GM19463 (cell line): ENCODE data around the gene FAM24B.
A peak's percentile ranks its signal among the peaks of the same experiment; 100 is the strongest.
"Not testable (repeated sequence)": the region's sequence is repeated elsewhere in the genome, so short reads cannot be mapped to it uniquely, and the experiment has no call there.

Experiments
- ATAC-seq: cut with Tn5 transposase; IDR thresholded peaks from one replicate; pipeline ENCODE4 v1.9.1; 2021; ENCODE audit warnings: mild to moderate bottlenecking, moderate library complexity; ENCODE audit not compliant: unreplicated experiment

FAM24B gene, protein sequence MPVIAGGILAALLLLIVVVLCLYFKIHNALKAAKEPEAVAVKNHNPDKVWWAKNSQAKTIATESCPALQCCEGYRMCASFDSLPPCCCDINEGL

DNA sequence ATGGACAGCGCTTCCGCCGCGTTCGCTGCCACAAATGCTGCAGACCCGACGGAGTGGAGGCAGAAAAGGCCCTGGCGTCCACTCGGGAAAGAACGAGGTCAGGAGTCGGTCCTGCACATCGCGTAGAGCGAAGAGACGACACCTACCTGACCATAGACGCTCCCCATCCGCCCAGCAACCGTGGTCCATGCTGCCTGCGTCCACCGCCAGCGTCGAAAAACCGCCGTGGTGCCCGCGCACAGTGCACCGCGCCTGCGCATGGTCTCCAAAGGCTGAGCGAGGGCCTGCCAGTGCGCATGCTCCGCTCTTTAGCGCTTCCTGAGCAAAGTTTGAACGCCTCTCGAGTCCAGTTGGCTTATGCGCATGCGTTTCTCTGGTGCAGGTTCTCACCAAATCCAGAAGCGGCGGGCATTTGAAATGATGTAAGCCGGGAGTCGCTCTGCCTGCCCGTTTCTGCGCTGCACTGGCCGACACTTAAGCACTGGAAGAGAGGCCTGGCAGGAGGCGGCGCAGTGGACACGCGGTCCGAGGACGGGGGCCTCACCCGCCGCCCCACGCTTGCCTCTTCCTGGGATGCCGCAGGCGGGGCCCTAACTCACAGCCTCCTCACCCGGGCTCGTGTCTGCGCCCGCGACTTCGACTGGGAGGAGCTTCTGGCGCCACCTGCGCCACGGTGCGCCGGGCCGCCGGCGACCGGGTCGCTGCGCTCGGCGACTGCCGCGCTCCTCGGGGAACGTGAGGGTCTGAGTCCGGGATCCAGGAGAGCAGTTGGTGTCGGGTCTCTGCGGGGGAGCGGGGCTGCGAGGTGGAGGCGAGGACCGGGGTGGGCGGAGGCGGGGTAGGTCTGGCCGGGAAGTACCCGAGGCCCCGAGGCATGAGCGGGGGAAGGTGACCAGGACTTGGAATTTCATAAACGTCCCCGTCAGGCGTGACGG is at the start of gene FAM24B:
TSS of gene FAM24B (minus strand) at position 243 of the 935 bp plus-strand sequence. CDS start 29,066 bp downstream, outside the sequence.
- peak; percentile 74 for ATAC-seq

DNA sequence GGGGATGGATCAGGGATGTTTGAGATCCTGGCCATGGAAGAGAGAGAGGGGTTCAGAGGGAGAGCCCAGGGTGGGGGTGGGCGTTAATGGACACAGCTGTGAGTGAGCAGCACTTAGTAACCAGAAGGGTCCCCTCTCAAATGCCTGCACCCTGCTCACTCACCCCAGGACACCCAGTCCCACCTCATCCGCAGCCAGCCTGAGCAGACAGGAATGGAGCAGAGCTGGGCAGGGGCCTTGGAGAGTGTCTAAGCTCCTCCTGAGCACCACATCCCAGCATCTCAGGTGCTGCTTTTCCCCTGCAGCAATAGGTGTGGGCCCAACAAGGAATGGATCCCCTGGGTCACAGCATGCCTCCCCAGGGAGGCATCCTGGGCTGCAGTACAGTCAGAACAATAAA is 36.3 kb upstream of the FAM24B start:
- ATAC-seq: no peak

DNA sequence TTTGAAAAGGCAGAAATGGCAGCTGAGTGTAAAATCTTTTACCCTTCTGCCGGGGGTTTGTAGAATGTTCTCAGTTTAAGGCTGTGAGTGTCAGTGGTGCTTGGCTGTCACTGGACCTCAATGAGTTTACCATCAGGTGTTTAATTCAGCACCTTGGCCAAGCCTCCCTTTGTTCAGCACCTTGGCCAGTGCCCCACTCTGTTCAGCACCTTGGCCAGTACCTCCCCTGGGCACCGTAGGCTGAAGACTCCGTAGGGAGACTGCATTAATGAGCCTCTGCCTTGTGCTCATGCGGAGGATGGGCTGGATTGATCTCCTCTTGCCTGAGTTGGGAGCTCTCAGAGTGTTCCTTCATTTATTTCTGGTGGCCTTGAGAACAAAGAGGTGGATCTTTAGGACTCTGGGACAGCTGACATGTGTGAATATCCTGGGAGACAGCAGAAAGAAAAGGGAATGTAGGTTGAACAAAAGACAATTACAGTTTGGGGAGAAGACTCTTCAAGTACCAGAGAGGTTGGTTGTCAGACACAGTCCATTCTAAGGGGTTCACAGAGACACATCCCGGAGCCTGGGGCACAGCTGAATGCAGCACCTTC is 32.6 kb upstream of the FAM24B start:
- no peak for ATAC-seq

DNA sequence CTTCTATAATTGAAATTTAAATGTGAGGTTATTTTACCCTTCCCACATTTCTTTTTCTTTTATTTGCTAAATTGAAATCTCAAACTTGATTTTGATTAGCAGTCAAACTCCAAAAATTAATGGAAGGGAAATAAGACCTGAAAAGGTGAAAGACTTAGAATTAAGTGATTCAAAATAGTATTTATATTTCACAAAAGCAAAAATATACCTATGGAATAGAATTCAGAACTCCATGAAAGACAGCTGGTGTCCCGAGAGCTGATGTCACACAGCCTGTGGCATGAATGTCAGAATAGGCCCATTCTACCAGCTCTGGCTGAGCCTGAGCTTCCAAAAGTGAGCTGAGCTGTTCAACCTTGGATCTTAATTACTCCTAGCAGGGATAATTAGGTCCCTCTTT is 30.9 kb upstream of the FAM24B start, which contains the start of gene FAM24A:
TSS of gene FAM24A (plus strand) at position 301 of the 400 bp plus-strand sequence. CDS start 1,025 bp downstream, outside the sequence.
- ATAC-seq: no peak

DNA sequence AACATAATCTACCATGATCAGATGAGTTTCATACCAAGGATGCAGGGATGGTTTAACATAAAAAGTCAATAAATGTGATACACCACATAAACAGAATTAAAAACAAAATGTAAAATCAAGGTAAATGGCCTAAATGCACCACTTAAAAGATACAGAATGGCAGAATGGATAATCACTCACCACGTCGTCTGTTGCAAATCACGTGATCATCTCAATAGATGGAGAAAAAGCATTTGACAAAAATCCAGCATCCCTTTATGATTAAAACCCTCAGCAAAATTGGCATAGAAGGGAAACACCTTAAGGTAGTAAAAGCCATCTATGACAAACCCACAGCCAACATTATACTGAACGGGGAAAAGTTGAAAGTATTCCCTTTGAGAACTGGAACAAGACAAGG is 24.5 kb upstream of the FAM24B start:
- ATAC-seq: not testable (repeated sequence)

DNA sequence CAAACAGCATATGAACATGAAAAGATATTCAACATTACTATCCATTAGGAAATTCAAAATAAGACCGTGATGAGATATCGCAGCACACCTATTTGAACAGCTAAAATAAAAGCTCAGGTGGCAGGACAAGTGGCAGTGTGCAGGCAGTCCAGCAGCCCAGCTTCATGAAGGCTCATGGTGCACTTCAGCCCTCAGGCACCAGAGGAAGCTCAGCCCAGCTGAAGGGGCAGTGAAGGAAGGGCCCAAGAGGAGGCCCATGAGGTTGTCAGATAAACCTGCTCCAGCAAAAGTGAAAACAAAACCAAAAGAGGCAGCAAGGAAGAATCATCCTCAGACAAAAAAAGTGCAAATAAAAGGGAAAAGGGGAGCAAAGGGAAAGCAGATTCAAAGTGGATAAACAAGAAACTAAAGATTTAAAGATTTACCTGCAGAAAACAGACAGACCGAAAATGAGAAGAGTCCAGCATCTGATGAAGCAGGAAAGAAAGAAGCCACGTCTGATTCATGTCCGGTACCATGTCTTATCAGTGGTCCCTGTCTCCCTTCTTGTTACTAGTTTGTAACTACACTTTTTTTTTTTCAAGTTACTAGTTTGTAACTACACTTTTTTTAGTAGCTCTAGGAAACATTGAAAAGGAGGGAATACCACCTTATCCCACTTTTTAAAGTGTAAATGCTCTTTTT is 15.0 kb upstream of the FAM24B start:
- ATAC-seq: no peak

DNA sequence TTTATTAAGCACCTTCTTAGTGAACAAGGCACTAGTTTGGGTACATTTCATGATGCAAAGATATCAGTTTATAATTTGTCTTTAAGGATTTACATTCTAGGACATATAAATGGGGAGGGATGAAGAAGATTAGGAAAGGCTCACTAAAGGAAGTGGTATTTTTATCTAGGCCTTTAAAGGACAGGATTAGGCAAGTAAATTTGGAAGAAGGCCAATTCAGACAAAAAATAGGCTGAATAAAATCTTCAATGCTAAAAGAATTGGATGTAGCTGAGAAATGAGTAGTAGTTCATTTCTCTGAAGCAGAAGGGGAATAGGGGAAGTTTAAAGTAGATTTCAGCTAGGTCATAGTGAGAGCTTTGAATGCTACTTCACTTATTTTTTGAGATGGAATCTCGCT is 4.8 kb upstream of the FAM24B start:
- no peak for ATAC-seq

DNA sequence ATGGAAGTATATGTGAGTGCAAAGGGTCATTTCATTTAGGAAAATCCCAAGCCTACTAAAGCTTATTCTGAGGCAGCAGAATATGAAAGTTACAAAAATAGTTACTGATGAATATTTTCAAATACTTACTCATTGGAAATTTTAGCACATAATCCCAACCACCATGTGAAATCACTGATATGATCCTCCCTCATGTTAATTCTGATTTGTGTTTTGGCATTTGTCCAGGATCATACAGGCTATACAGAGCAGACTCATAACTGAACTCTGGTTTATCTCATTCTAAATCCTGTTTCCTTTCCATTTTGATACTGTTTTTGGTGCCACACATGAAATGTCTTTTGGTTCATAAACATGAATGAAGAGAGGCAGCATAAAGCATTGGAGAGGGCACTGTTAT is 3.4 kb upstream of the FAM24B start:
- no peak for ATAC-seq

DNA sequence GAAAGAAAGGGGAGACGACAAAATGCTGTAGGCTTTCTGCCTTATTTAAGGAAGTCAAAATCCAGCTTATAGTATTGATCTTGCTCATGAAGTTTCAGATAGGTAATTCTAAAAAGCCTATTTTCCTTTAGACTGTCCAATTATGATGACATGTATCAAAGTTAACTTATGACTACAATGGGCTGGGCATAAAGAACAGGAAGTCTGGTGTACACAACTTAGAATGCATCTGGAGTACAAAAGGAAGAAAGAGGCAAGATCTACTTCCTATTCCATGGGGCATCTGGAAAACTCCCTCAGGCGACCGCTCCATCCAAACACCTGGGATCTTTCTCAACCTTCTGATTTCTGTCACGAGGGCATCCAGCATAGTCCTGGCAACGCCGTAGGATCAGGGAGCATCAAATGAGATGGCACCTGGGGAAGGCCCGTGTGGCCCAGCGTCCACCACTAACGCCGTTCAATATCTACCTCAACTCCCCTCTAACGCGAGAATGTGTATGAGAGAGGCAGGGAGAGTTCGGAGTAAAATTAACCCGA is 512 bp downstream of the FAM24B start:
- peak; percentile 14 for ATAC-seq

DNA sequence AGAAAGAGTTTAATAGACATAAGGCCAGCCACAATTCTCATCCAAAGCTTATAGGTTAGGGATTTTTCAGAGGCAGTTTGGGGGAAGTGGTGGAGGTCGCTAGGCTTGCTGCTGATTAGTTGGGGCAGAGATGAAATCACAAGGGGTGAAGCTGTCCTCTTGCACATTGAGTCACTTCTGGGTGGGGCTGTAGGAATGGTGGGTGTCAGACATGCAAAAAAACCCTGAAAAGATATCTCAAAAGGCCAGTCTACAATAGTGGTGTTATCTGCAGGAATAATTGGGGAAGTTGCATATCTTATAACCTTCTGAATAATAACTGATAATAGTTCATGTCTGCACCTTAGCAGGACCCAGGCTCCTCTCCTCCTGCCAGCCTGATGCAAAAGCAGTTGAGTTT is 2.1 kb downstream of the FAM24B start:
- no peak for ATAC-seq

DNA sequence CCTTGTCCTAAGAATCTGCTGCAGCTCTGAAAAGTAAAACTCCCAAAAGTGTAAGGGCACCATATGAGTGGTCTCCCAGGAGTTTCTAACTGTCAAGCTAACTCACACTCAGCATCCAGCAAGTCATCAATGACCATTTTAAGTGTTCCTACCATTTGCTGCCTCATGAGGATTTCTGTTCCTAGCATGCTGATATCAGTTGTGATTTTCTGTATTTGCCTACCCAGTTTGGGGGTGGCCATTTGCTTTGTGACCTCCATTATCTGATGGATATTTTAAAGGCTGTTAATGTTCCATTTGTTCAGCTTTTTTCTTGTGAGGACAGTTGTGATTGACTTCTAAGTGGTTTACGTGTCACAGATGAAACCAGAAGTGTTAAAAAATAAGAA is 2.9 kb downstream of the FAM24B start:
- no peak for ATAC-seq

DNA sequence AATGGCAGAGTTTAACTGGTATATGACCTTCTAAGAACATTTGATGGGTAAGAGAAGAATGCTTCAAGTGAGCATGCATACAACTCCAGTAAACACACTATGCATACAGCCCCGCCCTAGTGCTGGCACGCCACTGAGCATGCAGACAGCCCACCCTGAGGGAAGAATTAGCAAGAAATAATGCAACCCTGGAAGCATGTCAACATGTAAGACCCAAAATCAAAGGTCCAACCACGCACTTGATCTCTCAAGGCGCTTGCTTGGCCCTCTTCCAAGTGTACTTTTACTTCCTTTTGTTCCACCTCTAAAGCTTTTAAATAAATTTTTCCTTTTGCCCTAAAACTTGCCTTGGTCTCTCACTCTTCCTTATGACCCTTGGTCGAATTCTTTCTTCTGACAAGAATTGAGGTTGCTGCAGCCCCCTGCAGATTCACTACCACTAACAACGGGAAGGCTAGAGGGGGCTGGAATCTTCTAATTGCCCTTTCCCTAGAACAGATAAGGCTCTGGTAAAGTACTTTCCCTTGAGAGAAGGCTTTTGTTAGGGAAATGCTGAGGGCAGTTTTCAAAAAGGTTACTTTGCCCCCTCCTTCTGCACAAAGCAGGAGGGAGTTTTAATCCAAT is 3.4 kb downstream of the FAM24B start:
- ATAC-seq: no peak

DNA sequence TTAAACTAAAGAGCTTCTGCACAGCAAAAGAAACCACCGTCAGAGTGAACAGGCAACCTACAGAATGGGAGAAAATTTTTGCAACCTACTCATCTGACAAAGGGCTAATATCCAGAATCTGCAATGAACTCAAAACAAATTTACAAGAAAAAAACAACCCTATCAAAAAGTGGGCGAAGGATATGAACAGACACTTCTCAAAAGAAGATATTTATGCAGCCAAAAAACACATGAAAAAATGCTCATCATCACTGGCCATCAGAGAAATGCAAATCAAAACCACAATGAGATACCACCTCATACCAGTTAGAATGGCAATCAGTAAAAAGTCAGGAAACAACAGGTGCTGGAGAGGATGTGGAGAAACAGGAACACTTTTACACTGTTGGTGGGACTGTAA is 7.4 kb downstream of the FAM24B start:
- ATAC-seq: not testable (repeated sequence)

DNA sequence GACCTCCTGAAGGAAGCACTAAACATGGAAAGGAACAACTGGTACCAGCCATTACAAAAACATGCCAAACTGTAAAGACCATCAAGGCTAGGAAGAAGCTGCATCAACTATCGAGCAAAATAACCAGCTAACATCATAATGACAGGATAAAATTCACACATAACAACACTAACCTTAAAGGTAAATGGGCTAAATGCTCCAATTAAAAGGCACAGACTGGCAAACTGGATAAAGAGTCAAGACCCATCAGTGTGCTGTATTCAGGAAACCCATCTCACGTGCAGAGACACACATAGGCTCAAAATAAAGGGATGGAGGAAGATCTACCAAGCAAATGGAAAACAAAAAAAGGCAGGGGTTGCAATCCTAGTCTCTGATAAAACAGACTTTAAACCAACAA is 10.6 kb downstream of the FAM24B start:
- ATAC-seq: not testable (repeated sequence)

DNA sequence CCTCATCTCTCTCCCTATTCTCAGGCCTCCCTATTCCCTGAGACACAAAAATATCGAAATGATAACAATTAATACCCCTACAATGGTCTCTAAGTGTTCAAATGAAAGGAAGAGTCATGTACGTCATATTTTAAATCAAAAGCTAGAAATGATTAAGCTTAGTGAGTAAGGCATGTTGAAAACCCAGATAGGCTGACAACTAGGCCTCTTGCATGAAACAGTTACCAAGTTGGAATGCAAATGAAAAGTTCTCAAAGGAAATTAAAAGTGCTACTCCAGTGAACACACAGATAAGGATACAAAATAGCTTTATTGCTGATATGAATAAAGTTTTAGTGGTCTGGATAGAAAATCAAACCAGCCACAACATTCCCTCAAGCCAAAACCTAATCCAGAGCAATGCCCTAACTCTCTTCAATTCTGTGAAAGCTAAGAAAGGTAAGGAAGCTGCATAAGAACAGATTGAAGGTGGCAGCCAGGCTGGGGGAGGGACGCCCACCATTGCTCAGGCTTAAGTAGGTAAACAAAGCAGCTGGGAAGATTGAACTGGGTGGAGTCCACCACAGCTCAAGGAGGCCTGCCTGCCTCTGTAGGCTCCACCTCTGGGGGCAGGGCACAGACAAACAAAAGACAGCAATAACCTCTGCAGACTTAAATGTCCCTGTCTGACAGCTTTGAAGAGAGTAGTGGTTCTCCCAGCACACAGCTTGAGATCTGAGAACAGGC is 12.5 kb downstream of the FAM24B start:
- not testable (repeated sequence) for ATAC-seq

DNA sequence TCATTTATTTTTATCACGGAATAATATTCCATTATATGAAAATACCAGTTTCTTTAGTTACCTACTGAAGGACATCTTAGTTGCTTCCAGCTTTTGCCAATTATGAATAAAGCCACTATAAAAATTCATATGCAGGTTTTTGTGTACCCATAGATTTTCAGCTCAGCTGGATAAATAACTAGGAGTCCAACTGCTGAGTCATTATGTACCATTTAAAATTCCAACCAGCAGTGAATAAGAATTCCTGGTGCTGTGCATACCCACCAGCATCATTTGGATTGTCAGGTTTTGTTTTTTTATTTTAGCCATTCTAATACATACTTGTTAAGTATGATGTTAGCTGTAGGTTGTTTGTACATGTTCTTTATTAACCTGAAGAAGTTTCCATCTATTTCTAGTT is 14.5 kb downstream of the FAM24B start:
- no peak for ATAC-seq

DNA sequence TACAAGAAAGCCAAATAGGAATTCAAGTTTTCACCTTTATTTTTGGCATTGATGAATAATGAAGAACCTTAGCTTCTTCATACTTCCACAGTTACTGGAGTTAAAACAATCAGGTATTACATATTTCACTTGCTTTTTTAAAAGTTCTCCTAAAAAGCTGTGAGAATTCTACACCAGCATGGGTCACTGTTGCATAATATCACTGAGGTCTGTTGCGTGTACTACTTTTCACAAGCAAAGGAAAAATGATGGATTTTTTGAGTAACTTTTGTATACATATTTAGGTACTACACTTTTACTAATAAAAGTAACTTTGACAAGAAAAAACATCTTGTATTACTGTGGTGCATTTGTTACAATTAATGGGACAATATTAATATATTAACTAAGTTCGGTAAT is 15.2 kb downstream of the FAM24B start:
- no peak for ATAC-seq

DNA sequence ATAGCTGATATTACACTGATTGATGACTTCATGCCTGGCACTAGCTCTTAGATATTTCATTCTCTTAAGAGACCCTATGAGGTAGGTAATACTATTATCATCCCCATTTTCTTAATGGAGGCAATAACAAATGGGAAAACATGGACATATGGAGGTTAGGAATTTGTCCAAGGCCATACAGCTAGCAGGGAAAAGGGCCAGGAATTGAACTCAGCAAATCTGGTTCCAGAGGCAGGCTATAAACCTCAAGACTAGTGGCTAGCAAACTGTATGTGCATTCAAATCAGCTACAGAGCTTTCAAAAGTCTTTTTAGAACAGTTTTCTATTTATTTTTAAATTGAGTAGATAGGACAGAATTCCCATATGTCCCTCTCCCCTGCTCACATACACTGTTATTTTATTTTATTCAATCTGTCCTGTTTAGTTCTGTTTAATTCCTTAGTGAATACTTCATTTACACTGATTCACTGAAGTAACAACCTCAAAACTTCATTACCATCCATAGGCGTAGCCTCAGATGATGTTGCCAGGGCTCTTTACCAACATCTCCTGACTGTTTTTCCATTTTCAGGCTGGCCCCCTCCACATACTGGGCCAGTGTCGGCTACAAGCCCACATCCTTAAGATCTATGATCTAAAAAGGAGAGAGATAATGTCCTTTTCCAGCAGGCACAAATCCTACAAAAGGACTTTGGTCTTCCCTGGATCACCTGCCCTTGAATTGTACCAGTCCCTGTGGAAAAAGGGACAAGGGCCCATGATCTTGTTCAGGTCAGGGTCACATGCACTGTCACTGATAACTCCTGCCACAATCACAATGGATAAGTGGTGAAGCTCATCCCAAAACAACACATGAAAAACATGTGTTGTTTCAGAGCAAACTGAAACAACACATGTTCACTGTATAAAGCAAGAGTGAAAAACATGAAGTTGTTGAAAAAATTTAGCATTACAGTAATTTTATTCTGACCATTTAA is 15.9 kb downstream of the FAM24B start:
- no peak for ATAC-seq

DNA sequence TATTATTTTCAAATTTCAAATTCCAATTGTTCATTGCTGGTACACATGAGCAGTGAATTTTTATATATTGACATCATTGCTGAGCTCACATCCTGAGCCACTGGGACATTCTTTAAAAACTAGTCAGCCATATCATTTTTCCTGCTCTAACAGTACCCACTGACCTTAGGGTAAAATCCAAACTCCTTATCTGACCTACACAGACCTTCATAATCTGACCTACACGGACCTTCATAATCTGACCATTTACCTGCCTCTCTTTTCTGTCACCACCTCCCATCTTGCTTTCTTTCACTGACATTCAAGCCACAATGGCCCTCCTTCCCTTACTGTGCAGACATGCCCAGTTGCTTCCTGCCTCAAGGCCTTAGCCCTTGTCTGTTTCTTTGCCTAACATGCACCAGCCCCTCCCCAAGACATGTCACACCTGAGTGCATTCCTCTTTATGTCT is 17.6 kb downstream of the FAM24B start:
- ATAC-seq: no peak
